HG02623 (cell line): ENCODE data around the gene MTHFR.

ENCODE experiments used
- ATAC-seq: cut with Tn5 transposase; IDR thresholded peaks from one replicate; pipeline ENCODE4 v1.9.1; 2021; ENCODE audit warnings: moderate library complexity; ENCODE audit not compliant: unreplicated experiment

The MTHFR gene

DNA sequence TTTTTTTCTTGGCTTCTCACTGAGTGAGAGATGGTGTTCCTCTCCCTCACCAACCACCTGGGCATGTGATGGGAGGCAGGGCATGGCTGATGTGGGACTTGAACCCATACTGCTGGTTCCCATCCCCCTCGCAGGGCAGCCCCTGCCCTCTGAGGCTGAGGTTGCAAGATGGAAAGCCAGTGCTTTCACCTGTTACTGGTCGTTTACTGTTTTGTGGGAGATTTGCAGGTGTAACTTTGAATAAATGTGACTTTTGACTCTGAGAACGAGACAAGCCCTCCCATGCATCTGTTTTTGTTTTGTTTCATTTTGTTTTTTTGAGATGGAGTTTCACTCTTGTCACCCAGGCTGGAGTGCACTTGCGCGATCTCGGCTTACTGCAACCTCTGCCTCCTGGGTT lies 22.2 kb downstream of the MTHFR start:
- ATAC-seq = no peak

DNA sequence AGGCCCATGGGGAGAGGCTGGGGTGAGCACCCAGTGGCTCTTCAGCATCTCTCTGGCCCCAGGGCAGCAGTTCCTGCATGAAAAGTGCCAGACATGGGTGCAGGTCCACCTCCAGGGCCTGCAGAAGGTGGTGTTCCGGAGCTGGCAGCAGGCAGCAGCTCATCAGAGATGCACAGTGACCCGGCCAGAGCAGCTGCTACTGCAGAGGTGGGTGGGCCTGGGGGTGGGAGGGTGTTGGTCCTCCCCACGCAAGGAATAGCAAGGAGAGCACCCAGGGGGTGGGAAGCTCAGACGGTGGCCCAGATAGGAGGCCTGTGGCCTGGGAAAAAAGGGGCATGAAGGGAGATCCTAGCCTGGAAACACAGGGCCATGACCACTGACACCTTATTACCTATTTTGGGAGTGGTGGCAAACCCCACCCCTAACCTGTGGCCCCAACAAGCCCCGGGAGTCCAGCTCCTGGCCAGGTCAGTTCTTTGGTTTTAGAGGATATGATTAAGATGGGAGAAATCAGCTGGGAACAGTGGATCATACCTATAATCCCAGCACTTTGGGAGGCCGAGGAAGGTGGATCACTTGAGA lies 23.5 kb downstream of the MTHFR start:
- no peak for ATAC-seq

DNA sequence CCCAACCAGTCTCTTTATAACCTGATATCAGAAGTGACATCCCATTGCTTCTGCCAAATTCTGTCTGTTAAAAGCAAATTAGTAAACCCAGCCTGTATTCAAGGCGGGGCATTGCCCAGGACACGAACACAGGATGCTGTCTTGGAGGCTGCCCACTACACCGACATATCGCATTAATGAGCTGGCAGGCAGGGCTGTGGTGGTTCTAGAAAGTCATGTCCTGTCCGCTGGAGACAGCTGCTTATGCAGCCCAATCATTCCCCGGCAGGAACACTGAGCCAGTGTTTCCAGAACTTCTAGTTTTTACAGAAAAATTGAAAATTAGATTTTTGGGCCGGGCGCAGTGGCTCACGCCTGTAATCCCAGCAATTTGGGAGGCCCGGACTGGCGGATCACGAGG lies 24.5 kb downstream of the MTHFR start:
- ATAC-seq = no peak

DNA sequence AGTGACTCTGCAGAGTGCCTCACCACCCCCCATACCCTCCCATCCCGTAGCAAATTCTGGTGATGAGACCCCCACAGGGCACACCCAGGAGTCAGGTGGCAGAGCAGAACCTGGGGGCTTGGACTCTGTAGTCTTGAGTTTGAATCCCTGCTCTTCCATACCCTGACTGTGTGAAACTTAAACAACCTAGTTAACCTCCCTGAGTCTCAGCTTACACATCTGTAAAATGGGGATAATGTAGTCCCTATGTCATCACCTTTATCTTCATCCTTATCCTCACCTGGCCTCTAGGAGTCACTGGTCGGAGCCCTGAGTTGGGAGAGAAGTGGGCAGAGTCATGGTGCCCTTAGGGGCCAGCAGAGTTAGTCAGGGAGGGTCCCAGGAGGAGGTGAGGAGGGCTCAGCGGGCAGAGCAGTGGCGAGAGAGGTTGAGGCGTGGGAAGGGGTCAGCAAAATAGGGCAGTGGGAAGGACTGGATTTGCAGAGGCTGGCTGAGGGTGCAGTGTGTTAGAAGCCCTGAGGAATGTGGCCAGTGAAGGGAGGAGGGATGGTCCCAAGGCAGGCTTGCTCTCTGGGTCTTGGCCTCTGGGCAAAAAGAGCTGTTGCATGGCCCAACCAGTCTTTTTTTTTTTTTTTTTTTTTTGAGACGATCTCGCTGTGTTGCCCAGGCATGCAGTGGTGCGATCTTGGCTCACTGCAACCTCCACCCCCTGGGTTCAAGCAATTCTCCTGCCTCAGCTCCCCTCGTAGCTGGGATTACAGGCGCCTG lies 25.2 kb downstream of the MTHFR start:
- ATAC-seq = no peak

DNA sequence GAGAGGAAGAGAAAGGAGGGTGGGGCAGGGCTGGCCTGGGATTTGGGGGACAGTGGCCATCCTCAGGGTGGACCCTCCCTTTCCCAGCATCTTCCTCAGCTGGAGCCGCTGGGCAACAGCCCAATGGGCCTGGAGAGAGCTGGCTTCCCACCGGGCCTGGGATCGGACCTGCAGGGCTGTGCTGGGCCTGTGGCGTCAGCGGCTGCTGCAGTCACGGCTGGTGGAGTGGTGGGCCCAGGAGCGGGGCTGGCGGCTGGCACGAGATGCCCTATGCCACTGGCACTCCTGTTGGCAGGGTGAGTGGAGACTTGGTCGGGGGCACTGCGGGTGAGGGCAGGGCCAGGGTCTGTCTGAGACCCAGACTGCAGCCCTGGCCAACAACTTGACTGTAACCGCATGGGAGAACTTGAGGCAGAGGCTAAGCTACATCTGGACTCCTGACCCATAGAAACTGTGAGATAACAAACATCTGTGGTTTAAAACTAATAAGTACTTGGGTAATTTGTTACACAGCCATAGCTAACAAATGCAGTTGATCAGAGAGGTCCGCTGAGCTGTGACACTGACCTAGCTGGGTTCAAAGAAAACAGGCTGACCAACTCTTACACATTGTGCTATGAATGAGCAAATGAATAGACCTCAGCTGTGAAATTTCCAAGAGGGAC lies 25.9 kb downstream of the MTHFR start:
- ATAC-seq = no peak

DNA sequence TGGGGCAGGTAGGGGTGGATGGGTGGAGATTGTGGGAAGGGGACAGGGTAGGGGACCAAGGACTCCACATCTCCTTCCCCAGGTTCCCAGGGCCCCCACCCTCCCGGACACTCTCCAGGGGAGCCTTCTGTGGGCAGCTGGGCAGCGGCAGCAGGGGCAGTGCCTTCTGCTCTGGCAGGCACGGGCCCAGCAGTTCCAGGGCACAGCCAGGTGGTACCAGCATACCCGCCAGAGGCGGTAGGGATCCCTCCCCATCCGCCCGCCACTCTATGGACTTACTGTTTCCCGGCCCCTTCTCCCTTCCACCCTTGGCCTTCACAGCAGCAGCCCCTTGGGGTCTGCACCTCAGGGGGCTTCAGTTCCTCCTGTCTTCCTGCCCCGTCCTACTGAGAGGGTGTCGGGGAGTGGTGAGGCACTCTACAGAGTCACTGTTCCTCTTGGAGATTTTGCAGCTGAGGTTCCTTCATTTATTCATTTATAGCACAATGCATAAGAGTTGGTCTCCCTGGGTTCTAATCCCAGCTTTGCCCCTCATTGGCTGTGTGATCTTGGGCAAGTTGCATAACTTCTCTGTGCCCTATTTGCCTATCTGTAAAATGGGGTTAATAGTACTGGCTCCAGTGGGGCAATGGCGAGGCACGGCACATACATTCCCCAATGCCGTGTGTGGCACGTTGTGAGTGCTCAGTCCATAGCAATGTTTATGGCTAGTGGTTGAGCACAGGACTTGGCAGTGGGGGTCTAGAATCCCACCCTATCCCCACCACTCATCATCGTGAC lies 26.7 kb downstream of the MTHFR start:
- ATAC-seq = no peak

DNA sequence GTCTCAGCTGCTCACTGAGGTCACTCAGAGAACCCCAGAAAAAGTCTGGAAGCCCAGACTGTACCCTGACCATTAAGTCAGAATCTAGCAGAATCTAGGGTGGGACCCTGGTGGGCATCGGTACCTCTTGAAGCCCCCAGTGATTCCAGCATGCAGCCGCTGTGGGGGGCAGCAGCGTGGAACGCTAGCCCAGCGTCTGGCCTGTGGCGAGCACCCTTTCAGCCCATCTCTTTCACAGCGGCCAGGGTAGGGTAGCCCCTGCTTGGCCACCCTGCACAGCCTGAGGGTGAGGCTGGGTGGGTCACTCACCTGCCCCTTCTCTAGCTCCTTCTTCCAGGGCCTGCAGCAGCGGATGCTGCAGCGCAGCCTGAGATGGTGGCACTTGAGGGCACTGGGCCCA lies 27.4 kb downstream of the MTHFR start:
- no peak for ATAC-seq

DNA sequence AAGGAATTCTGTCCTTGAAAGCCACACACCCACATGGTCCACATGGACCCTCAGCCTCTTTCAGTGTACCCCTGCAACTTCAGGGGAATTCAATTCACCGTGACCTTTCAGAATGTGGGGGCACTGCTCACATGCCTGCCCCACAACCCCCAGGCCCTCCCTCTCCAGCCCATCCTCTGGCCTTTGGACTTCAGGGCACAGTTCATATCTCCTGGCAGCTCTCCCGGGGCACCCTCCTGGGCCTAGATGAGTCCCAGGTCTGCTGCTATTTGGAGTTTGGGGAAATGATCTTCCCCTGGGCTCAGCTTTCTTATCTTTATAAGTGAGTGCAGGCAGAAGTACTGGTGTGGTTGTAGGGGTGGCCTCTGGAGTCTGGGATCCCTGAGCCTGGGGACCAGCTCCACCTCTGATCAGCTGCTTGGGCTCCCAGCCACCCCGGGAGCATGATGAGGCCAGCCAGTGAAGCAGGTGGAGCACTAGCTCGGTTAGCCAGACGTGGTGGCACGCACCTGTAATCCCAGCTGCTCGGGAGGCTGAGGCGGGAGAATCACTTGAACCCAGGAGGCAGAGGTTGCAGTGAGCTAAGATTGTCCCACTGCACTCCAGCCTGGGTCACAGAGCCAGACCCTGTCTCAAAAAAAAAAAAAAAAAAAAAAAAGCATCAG lies 28.0 kb downstream of the MTHFR start:
- no peak for ATAC-seq

DNA sequence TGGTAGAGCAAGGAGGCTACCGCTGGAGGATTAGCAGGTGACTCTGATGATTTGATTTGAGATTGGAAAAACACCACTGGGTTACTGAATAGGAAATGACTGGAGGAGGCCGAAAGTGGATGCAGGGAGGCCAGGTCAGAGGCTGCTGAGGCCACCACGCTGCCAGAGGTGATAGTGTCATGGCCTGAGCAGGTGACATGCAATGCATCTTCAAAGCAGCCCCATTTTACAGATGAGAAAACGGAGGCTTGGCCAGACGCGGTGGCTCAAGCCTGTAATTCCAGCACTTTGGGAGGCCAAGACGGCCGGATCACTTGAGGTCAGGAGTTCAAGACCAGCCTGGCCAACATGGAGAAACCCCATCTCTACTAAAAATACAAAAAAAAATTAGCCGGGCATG lies 31.0 kb downstream of the MTHFR start:
- no peak for ATAC-seq

DNA sequence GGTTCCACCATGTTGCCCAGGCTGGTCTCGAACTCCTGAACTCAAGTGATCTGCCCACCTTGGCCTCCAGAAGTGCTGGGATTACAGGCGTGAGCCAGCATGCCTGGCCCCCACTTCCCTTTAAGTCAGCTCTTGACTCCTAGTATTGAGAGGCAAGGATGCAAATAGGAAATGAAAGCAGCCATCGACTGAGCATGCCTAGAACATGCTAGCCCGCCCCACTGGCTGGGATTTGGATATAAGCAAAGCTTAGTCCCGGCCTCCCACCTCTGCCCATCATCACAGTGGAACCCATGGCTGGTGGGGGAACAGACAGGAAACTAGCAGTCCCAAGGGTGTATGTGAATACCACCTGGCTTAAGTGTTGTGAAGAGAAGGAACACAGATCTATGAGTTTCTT lies 33.3 kb downstream of the MTHFR start:
- ATAC-seq = no peak

DNA sequence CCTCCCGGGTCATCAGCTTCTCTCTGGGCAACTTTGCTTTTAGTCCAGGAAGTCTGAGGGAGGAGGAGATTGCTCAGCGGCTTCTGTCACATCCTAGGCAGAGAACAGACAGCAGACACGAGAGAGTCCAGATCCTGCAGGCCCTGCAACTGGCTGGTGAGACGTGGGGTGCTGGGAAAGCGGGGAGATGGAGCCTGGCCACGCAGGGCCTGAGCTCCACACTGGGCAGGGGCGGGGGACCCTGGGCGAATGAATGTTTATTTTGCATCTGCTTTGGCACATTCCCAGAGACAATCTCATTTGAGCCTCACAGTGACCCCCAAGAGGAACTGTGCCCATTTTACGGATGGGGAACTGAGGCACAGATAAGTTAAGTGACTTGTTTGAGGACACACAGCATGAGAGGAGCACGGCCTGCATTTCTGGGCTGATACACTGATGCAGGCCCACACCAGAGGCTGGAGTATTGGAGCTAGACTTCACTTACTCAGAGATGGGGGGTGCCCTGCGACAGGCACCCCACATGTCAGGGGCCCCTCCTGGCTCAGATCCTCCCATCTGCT lies 34.2 kb downstream of the MTHFR start:
- no peak for ATAC-seq

DNA sequence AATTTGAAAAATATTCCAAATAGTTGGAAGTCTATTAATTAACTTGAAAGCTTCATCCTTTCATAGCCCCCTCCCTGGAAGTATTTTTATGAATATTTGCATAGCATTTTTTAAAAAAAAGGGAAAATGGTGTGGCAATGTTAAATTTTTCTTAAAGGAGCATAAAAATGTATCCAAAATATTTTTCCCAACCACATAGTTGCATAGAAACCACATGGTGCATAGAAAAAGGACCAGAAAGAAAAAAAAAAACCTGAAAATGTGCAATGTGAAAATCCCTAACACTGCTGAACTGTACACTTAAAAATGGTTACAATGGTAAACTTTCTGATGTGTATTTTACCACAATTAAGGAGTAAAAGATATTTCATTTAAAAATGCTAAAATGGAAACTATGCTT lies 35.8 kb downstream of the MTHFR start:
- no peak for ATAC-seq

DNA sequence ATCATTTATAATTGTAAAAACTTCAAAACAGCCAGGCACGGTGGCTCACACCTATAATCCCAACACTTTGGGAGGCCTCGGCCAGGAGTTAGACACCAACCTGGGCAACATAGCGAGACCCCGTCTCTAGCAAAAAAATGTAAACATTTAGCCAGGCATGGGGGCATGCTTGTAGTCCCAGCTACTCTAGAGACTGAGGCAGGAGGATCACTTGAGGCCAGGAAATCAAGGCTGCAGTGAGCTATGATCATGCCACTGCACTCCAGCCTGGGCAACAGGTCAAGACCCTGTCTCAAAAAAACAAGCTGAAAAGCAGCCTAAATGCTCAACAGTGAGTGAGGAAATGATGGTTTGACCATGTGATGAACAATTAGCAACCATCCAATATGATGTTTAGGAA lies 36.5 kb downstream of the MTHFR start:
- ATAC-seq = no peak

DNA sequence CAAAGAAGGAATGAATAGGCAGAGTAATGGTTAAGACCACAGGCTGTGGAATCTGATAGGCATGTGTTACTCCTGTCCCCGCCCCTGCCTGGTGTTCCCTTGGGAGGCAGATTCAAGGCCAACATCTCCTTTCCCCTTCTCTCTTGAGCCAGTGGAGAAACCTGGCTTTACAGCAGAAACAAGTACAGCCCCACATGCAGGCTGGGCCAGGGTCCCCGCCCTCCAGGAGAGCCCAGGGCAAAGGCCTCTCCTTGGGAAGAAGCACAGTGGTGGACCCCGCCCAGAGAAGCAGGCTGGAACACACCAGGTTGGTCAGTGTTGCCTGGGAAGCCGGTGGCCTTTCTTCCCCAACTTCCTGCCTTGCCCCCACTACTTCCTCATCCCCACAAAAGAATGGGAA lies 36.9 kb downstream of the MTHFR start:
- no peak for ATAC-seq

DNA sequence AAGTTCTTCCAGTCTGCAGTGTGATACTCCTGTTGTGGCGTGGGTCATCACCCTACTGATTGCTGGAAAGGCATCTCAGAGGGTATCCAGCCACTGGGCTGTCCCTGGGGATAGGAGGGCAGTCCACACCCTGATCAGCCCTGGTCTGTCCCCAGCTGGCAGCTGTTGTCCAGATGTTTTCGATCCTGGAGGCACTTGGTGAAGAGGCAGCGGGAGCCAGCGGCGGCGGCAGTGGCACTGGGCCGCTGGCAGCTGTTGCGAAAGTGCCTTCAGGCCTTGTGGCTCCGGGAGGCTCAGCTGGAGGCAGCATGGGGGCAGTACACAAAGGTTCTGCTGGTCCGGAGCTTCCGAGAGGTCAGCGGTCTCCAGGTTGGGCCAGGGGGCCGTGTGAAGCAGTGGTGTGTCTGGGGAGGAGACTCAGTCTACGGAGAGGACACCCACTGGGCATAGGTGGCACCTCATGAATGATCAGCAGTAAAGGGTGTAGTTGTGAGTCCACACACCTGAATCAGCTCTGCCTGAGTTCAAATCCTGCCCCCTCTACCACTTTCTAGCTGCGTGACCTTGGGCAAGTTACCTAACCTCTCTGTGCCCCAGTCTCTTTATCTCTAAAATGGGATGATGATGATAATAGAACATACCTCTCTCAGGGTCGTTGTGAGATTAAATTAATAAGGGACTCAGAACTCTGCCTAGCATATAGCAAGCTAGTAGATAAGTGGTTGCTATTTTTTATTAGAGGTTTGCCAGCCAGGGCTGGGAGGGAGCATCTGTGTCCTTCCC lies 37.7 kb downstream of the MTHFR start:
- ATAC-seq = no peak

DNA sequence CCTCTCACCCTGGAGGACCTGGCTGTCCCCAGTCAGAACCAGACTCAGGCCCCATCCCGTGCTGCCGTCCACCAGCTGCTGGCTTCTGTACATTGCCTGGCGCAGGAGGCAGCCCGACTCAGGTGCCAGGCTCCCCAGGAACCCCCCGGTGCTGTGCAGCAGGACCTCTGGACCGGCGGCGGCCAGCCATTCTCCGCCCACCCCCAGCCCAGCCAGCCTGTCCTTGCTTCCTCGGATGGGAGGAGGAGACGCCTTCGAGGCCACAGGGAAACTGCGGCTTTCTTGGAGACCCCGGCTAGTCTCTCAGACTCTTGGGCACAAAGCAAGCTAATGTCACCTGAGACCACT lies 39.4 kb downstream of the MTHFR start:
- ATAC-seq = no peak

DNA sequence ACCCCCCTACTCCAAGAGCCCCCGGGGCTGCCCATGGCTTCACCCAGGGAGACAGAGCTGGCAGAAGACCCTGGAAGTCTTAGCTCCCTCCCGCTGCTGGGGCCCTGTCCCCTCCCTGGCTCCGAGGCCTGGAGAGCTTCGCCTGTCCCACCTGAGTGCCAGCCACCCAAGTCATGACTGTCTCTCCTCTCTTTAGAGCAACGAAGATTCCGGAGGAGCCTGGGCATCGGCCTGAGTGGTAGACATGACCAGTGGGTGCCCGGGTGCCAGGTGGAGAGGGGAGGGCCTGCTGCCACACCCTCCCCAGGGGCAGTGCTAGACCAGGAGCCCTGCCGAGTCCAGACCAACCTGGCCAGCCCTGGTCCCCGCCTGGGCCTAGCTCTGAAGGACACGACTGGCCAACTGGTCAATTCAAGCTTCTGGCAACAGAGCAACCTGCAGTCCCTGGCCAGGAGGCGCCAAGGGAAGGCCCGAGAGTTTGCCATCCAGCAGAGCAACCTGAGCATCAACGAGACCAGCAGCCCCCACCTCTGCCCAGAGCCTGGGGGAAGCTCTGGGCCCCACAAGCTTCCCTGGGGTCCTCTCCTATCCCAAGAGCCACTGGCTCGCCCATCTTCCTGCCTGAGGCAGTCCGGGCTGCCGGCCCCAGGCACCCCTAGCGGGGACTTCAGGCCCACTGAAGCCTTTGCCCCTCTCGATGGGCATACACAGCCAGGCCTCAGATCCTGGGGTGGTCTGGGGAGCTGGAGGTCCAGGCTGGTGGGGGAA lies 39.9 kb downstream of the MTHFR start:
- ATAC-seq = no peak

DNA sequence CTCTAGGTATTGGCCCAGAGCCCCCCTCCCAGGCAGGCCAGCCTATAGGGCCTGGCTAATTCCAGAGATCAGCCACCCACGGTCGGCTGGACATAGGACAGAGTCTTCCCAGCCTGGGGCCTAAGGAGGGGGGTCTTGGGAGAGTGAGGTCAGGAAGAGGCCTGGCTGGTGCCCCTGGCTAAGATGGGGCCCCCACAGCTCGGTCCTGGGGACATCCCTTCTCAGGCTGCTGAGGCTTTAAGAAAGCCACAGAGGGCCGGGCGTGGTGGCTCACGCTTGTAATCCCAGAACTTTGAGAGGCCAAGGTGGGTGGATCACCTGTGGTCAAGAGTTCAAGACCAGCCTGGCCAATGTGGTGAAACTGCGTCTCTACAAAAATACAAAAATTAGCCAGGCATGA lies 41.2 kb downstream of the MTHFR start:
- no peak for ATAC-seq

DNA sequence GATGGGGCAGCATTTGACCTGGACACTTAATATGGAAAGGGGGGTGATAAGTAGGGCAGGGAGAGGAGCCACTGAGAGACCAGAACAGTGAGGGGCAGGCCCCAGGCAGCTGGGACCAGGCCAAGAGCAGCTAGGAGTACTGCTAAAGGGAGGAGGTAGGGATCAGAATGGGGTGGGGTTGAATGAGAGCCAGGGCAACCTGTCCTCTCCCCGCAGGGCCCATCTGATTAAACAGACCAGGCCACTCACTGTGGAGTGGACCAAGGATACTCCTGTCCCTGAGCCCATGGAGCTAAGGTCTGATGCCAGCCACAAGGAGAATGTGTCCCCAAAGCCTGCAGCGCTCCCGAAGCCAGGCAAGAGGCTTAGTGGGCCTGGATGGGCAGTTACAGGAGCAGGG lies 41.6 kb downstream of the MTHFR start:
- no peak for ATAC-seq
